NCI-H128 (cell line): ENCODE measurements around the gene HTR3A.

Experiments
- DNase-seq: peaks from one replicate; lab custom pipeline; 2025; ENCODE audit not compliant: unreplicated experiment; lab: John Stamatoyannopoulos, UW

HTR3A gene

GRCh38 chr11:114016986-114017385, 42.1 kb downstream of the HTR3A start:
- no peak for DNase-seq

GRCh38 chr11:114017723-114018122, 42.8 kb downstream of the HTR3A start:
- DNase-seq, result no peak

GRCh38 chr11:114019046-114019445, 44.1 kb downstream of the HTR3A start:
- DNase-seq, result no peak

GRCh38 chr11:114019574-114019973, 44.7 kb downstream of the HTR3A start:
- DNase-seq, result no peak

GRCh38 chr11:114025329-114025907, 50.5 kb downstream of the HTR3A start:
- no peak for DNase-seq

GRCh38 chr11:114026355-114026754, 51.4 kb downstream of the HTR3A start:
- DNase-seq, result no peak

- DNase-seq, result no peak
These were observed 52.5 kb downstream of the HTR3A start for GRCh38 chr11:114027391-114027790.

GRCh38 chr11:114027926-114028325, 53.0 kb downstream of the HTR3A start:
- no peak for DNase-seq

- no peak for DNase-seq
These were observed 56.5 kb downstream of the HTR3A start for GRCh38 chr11:114031246-114031966.

- DNase-seq, result no peak
These were observed 57.0 kb downstream of the HTR3A start for GRCh38 chr11:114031967-114032320.

GRCh38 chr11:114033066-114033465, 58.2 kb downstream of the HTR3A start:
- DNase-seq, result no peak

GRCh38 chr11:114033572-114033971, 58.7 kb downstream of the HTR3A start:
- no peak for DNase-seq

- DNase-seq, result no peak
These were observed 60.0 kb downstream of the HTR3A start for GRCh38 chr11:114034956-114035355.

- no peak for DNase-seq
These were observed 61.4 kb downstream of the HTR3A start for GRCh38 chr11:114036147-114036811.

GRCh38 chr11:114036958-114037357, 62.0 kb downstream of the HTR3A start:
- DNase-seq, result no peak

GRCh38 chr11:114039551-114039950, 64.6 kb downstream of the HTR3A start:
- no peak for DNase-seq
